MCF 10A (cell line): ENCODE results near the gene FMNL2. TPM values are rescaled to one million over a fixed set of nuclear protein-coding genes. Genes with fewer than 3 reads are reported as not detected.

Experiments
- BruUV-seq: library from RNA; stranded (reverse); fragments of 400-500 nt; replicated peaks from 2 replicates; lab custom pipeline; 2021; lab: Mats Ljungman, UMichigan
- CTCF ChIA-PET: fragments of 300-600 bp; sonication (Branson Sonifier 250); formaldehyde crosslinking; extraction: SDS; loops from one replicate; lab custom pipeline; 2021; ENCODE audit warnings: antibody characterized with exemption, inconsistent platforms; lab: Yijun Ruan, JAX
- POLR2A ChIA-PET: fragments of 300-600, 350-650 bp; sonication (Branson Sonifier 250); formaldehyde crosslinking; extraction: SDS; loops from one replicate; lab custom pipeline; 2020; ENCODE audit warnings: antibody characterized with exemption, inconsistent platforms; lab: Yijun Ruan, JAX
- DNase-seq: peaks from one replicate; pipeline ENCODE4 v3.0.0-alpha.2; 2018; ENCODE audit not compliant: unreplicated experiment
- H3K27ac Mint-ChIP-seq: one replicate; pipeline ENCODE4 v1.8.0; 2022; ENCODE audit warnings: mild to moderate bottlenecking, low read depth, mixed read lengths; ENCODE audit not compliant: unreplicated experiment
- H3K27me3 Mint-ChIP-seq: one replicate; pipeline ENCODE4 v1.8.0; 2022; ENCODE audit warnings: mixed read lengths; ENCODE audit not compliant: insufficient read depth, unreplicated experiment
- H3K36me3 Mint-ChIP-seq: one replicate; pipeline ENCODE4 v1.8.0; 2022; ENCODE audit warnings: mild to moderate bottlenecking, moderate library complexity, mixed read lengths; ENCODE audit not compliant: insufficient read depth, unreplicated experiment
- H3K4me1 Mint-ChIP-seq: one replicate; pipeline ENCODE4 v1.8.0; 2022; ENCODE audit warnings: mixed read lengths; ENCODE audit not compliant: insufficient read depth, unreplicated experiment
- H3K4me3 Mint-ChIP-seq: one replicate; pipeline ENCODE4 v1.8.0; 2022; ENCODE audit warnings: mild to moderate bottlenecking, moderate library complexity, mixed read lengths; ENCODE audit not compliant: unreplicated experiment
- H3K9me3 Mint-ChIP-seq: one replicate; pipeline ENCODE4 v1.8.0; 2022; ENCODE audit warnings: mixed read lengths; ENCODE audit not compliant: unreplicated experiment
- intact Hi-C: fragments of 100-400 bp; cut with micrococcal nuclease; formaldehyde crosslinking; loops from 2 replicates; pipeline ENCODE4 v1.14.1; 2022
- total RNA-seq: library from RNA; stranded (reverse); gene quantifications from 2 replicates; pipeline ENCODE4 v1.2.3, GENCODE V29; 2022
- TF ChIP-seq, protein P1 (sequence below): fragments of 200-600 bp; IDR thresholded peaks from one replicate; pipeline ENCODE4 v1.8.0; 2022; ENCODE audit warnings: antibody characterized with exemption, mild to moderate bottlenecking; ENCODE audit not compliant: unreplicated experiment

FMNL2 gene
- total RNA-seq, 1 experiment from 2014 or later = 76.5 TPM

DNA sequence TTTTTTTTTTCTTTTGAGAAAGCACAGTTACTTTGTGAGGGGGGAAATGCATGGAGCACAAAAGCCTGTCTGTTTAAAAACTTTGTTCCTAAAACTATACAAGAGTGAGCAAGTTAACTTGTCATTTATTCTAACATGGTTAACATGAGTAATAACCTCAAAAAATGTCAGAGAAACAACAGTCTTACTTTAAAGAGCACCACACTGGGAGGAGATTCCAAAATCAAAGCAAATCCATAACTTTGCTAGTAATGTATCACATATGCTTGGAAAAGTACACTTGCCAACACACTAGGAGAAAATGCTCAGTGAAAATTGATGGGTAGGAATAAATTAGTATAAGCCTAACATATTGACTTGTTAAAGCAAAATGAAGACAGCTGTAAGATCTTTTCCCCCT is 225.2 kb downstream of the FMNL2 start:
- H3K36me3 Mint-ChIP-seq = peaks cover 29% of the 10 kb centered on the region
- no peak overlapping the region for H3K27ac Mint-ChIP-seq
- no peak for DNase-seq
- BruUV-seq = no TSS peak
- CTCF ChIA-PET = no interaction called here
- POLR2A ChIA-PET = interaction anchor here (1.5 kb wide), 1 partner anchor 9 kb away, joined by 7 read pairs; no protein-coding TSS in a partner anchor
- H3K9me3 Mint-ChIP-seq = no peaks in the 10 kb centered on the region
- intact Hi-C loops = no loop called here
- H3K4me1 Mint-ChIP-seq = peaks cover 12% of the 10 kb centered on the region
- no peaks in the 10 kb centered on the region for H3K27me3 Mint-ChIP-seq
- H3K4me3 Mint-ChIP-seq = no peak overlapping the region
- TF ChIP-seq, protein P1, sequence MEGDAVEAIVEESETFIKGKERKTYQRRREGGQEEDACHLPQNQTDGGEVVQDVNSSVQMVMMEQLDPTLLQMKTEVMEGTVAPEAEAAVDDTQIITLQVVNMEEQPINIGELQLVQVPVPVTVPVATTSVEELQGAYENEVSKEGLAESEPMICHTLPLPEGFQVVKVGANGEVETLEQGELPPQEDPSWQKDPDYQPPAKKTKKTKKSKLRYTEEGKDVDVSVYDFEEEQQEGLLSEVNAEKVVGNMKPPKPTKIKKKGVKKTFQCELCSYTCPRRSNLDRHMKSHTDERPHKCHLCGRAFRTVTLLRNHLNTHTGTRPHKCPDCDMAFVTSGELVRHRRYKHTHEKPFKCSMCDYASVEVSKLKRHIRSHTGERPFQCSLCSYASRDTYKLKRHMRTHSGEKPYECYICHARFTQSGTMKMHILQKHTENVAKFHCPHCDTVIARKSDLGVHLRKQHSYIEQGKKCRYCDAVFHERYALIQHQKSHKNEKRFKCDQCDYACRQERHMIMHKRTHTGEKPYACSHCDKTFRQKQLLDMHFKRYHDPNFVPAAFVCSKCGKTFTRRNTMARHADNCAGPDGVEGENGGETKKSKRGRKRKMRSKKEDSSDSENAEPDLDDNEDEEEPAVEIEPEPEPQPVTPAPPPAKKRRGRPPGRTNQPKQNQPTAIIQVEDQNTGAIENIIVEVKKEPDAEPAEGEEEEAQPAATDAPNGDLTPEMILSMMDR = no peak

DNA sequence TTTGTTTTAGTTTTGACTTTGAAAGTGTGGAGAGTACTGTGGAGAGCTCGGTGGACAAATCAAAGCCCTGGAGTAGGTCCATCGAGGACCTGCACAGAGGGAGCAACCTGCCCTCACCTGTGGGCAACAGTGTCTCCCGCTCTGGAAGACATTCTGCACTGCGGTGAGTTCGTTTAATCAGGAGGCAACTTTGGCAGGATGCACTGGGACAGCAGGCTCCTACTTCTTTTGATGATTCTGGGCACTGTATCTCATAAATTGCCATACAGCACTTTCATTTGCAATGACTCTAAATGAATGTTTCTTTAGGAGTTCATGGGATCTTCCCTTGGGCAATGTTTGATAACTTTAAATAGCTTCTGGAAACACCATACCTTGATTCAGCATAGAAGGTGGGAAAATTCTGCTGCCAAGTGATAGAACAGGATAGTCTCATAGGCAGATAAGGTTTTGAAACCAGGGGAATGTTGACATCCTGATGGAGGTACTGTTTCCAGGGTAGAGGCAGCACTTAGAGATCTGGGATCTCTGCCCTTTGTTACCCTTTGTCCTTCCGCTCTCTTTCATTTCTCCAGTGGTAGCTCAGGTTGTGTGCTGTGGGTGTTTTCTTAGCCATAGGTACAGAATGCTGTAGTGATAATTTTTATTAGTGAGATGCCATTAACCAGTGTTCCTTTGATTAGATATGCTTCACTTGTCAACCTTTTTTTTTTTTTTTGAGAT is 226.1 kb downstream of the FMNL2 start:
- intact Hi-C loops = no loop called here
- no peak overlapping the region for H3K4me3 Mint-ChIP-seq
- no peaks in the 10 kb centered on the region for H3K9me3 Mint-ChIP-seq
- H3K27ac Mint-ChIP-seq = no peak overlapping the region
- H3K4me1 Mint-ChIP-seq = peaks cover 12% of the 10 kb centered on the region
- ChIA-PET POLR2A (interaction anchor here (0.6 to 1.5 kb wide), 4 partner anchors 8 to 93 kb away, joined by 3 to 7 read pairs (median 4); no protein-coding TSS in a partner anchor), CTCF (no interaction called here)
- H3K27me3 Mint-ChIP-seq = no peaks in the 10 kb centered on the region
- no peak for DNase-seq
- TF ChIP-seq, protein P1 = no peak
- H3K36me3 Mint-ChIP-seq = peaks cover 29% of the 10 kb centered on the region
- no TSS peak for BruUV-seq

GRCh38 chr2:152562198-152562884 is 227.4 kb downstream of the FMNL2 start:
- H3K9me3 Mint-ChIP-seq = no peaks in the 10 kb centered on the region
- H3K27me3 Mint-ChIP-seq = no peaks in the 10 kb centered on the region
- no peak for DNase-seq
- BruUV-seq = no TSS peak
- ChIA-PET POLR2A (interaction anchor here (1.0 to 1.4 kb wide), 2 partner anchors 8 to 11 kb away, joined by 3 read pairs; no protein-coding TSS in a partner anchor), CTCF (no interaction called here)
- H3K4me3 Mint-ChIP-seq = no peak overlapping the region
- H3K4me1 Mint-ChIP-seq = peaks cover 12% of the 10 kb centered on the region
- TF ChIP-seq, protein P1 = no peak
- peaks cover 29% of the 10 kb centered on the region for H3K36me3 Mint-ChIP-seq
- intact Hi-C loops = no loop called here
- H3K27ac Mint-ChIP-seq = no peak overlapping the region

DNA sequence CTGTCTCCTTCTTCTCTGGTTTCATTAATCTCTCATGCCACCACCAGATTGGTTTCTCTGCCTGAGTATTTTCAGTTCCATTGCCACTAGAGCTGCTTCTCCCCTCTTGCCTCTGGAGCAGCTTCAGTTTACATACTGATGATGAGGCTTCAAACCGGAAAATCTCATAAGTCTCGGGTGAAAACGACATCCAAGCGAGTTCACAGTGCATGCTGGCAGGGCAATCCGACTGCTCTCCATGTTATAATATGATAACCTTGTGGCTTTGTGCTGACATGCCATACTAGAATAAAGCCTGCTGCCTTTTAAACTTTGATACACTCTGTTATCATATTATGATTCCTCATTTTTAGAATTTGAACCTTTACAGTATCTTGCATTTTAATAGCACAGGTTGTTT is 228.8 kb downstream of the FMNL2 start:
- CTCF ChIA-PET = interaction anchor here (1.0 to 1.1 kb wide), 2 partner anchors 9 to 374 kb away, joined by 3 read pairs; no protein-coding TSS in a partner anchor
- intact Hi-C loops = no loop called here
- Mint-ChIP-seq H3K9me3 (no peaks in the 10 kb centered on the region), H3K36me3 (peaks cover 30% of the 10 kb centered on the region), H3K27ac (no peak overlapping the region), H3K27me3 (no peaks in the 10 kb centered on the region), H3K4me1 (peaks cover 5% of the 10 kb centered on the region), H3K4me3 (no peak overlapping the region)
- no peak for DNase-seq
- no TSS peak for BruUV-seq
- TF ChIP-seq, protein P1 = no peak
- POLR2A ChIA-PET = interaction anchor here (1.4 kb wide), 1 partner anchor 10 kb away, joined by 3 read pairs; no protein-coding TSS in a partner anchor
